Mononuclear cell (primary cell): ENCODE data around the gene PPP3R2. TPM values are rescaled to one million over a fixed set of nuclear protein-coding genes. Genes with fewer than 3 reads are reported as not detected.
"Not testable (repeated sequence)": the region's sequence is repeated elsewhere in the genome, so short reads cannot be mapped to it uniquely, and the experiment has no call there.

Source experiments
- H3K27me3 ChIP-seq: 2 replicates; pipeline ENCODE4 v1.6.0; 2011; ENCODE audit warnings: low read length, control low read depth; ENCODE audit not compliant: insufficient read depth
- H3K4me1 ChIP-seq: 2 replicates; pipeline ENCODE4 v1.5.1; 2011; ENCODE audit warnings: mild to moderate bottlenecking, low read length, control low read depth; ENCODE audit not compliant: insufficient read depth
- H3K4me3 ChIP-seq: 2 replicates; pipeline ENCODE4 v1.5.1; 2011; ENCODE audit warnings: mild to moderate bottlenecking, low read length, moderate library complexity
- H3K9me3 ChIP-seq: 2 replicates; pipeline ENCODE4 v1.5.1; 2011; ENCODE audit warnings: low read depth, mild to moderate bottlenecking, control low read depth, low read length
- total RNA-seq: library from RNA; depleted of rRNA; stranded (reverse); fragments of >200 nt; gene quantifications from one replicate; pipeline ENCODE4 v1.2.3, GENCODE V29; 2012

PPP3R2 gene
- total RNA-seq, 1 donor, result not detected

DNA sequence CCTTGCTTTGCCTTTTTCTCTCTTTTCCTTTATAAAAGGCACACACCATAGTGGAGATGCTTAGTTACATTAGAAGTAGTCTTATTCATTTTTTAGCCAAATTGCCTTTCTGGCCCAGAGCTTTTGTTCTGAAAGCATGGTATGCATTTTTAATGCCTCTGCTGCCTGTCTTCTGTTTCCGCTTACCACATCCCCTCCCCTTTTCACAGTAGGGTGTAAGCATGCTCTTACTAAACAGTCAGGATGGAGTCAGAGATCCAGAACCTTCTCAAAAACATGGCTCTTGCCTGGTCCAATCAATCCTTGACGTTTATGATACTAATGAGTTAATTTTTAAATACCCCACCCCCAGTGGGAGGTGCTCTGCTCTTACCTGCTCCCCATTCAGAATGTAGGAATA, 22.5 kb downstream of the PPP3R2 start:
- H3K9me3 ChIP-seq, result no peaks in the 10 kb centered on the region
- no peak overlapping the region for H3K4me3 ChIP-seq
- peaks cover 23% of the 10 kb centered on the region for H3K4me1 ChIP-seq
- H3K27me3 ChIP-seq, result no peaks in the 10 kb centered on the region

DNA sequence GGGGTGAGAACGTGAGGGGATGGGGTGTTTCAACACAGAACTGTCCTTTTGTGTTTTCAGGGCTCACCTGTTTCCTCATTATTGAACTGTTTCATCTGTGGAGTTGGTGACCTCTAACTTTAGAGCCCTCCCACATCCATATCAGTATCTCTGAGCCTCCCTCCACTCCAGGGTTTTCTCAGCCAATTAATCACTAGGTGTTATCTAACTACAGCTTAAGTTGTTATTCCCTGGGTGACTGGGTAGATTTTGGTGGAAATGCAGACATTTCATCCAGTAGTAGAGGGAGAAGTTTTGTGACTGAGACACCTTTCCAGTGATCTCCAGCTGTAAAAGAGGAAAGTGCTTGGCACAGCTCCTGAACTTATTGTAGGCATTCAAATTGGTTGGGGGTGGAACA, 23.7 kb downstream of the PPP3R2 start:
- no peaks in the 10 kb centered on the region for H3K9me3 ChIP-seq
- peaks cover 23% of the 10 kb centered on the region for H3K4me1 ChIP-seq
- no peaks in the 10 kb centered on the region for H3K27me3 ChIP-seq
- H3K4me3 ChIP-seq, result no peak overlapping the region

- H3K27me3 ChIP-seq, result no peaks in the 10 kb centered on the region
- H3K9me3 ChIP-seq, result no peaks in the 10 kb centered on the region
- H3K4me1 ChIP-seq, result peaks cover 23% of the 10 kb centered on the region
- H3K4me3 ChIP-seq, result no peak overlapping the region
These were observed 24.8 kb downstream of the PPP3R2 start for GRCh38 chr9:101569741-101570501.

GRCh38 chr9:101567725-101568350, 26.9 kb downstream of the PPP3R2 start:
- Histone ChIP-seq H3K4me1 (peaks cover 17% of the 10 kb centered on the region), H3K27me3 (no peaks in the 10 kb centered on the region), H3K9me3 (no peaks in the 10 kb centered on the region), H3K4me3 (no peak overlapping the region)

DNA sequence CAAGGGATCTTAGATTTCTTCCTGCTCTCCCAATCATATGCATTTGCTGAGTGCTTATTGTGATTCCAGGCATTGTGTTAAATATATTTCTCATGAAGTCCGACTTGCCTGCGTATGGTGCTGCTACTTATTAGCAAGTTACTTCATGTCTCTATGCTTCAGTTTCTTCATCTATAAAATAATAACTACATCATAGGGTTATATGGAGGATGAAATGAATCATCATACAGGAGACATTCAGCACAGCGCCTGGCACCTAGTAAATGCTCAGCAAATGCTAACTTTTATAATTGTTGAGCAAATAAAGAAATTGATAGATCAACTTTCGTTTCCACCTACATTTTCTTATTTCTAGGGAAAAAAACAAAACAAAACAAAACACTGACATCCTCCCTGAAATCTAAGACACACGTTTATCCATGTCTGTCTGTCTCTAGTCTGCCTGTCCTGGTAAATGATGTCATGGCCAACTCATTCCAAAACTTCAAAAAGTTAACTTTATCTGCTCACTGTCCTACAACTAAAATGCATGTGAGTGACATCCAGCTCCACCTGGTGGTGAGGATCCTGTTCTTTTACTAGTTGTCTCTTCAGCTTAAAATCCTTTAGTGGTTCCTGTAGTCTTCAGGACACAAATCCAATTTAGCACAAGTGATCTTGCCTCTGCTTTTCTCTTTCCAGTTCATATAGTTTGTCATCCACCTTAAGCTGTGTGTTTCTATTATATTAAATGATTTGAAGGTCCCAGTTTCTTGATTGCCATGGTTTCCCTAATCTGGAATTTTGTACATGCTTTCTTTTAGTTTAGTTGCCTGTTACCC, 27.7 kb downstream of the PPP3R2 start:
- H3K4me1 ChIP-seq, result peaks cover 11% of the 10 kb centered on the region
- H3K4me3 ChIP-seq, result no peak overlapping the region
- H3K27me3 ChIP-seq, result no peaks in the 10 kb centered on the region
- H3K9me3 ChIP-seq, result no peaks in the 10 kb centered on the region

- H3K4me1 ChIP-seq, result no peaks in the 10 kb centered on the region
- H3K4me3 ChIP-seq, result no peak overlapping the region
- H3K9me3 ChIP-seq, result no peaks in the 10 kb centered on the region
- H3K27me3 ChIP-seq, result no peaks in the 10 kb centered on the region
These were observed 30.5 kb downstream of the PPP3R2 start for GRCh38 chr9:101564252-101564651.

- H3K27me3 ChIP-seq, result no peaks in the 10 kb centered on the region
- no peaks in the 10 kb centered on the region for H3K4me1 ChIP-seq
- H3K4me3 ChIP-seq, result no peak overlapping the region
- peaks cover 3% of the 10 kb centered on the region for H3K9me3 ChIP-seq
These were observed 31.8 kb downstream of the PPP3R2 start for GRCh38 chr9:101562966-101563365.

DNA sequence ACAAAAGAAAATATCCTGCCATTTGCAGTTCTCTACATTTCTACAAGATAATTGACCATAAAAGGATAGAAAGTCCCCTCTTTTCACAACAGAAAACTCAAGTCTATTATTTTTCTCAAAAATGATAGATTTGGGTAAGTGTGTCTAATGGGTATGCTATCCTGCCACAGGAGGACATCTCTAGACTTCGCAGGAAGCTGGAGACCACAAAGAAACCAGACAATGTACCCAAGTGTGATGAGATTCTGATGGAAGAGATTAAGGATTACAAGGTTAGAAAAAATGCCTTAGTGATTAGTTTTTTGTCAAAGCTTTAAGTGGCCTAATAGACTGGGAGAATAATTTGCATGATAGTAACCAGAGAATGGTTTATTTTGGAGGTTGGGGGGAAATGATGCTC, 33.0 kb downstream of the PPP3R2 start:
- Histone ChIP-seq H3K4me1 (no peaks in the 10 kb centered on the region), H3K4me3 (no peak overlapping the region), H3K27me3 (no peaks in the 10 kb centered on the region), H3K9me3 (peaks cover 4% of the 10 kb centered on the region)

- H3K4me3 ChIP-seq, H3K4me1 ChIP-seq, H3K9me3 ChIP-seq, H3K27me3 ChIP-seq: not testable (repeated sequence)
These were observed 45.2 kb downstream of the PPP3R2 start for GRCh38 chr9:101549472-101550098.

GRCh38 chr9:101543098-101543735, 51.6 kb downstream of the PPP3R2 start:
- no peak overlapping the region for H3K4me3 ChIP-seq
- H3K4me1 ChIP-seq, result no peaks in the 10 kb centered on the region
- no peaks in the 10 kb centered on the region for H3K27me3 ChIP-seq
- H3K9me3 ChIP-seq, result no peaks in the 10 kb centered on the region

Other genes starting within 250 kb of the PPP3R2 start
- 0.10 TPM for gene BAAT, start 210.0 kb downstream of the PPP3R2 start, total RNA-seq
- 17.3 TPM for gene MRPL50, start 196.4 kb downstream of the PPP3R2 start, total RNA-seq
- 10.4 TPM for gene ZNF189, start 196.1 kb downstream of the PPP3R2 start, total RNA-seq
- gene ALDOB, start 159.2 kb downstream of the PPP3R2 start, total RNA-seq, result not detected
- 12.7 TPM for gene RNF20, start 61.1 kb downstream of the PPP3R2 start, total RNA-seq
- gene GRIN3A, start 143.7 kb upstream of the PPP3R2 start, total RNA-seq, result not detected